Activated gamma-delta T cell (primary cell): ENCODE measurements around the gene XPO6.
"Not testable (repeated sequence)": the region's sequence is repeated elsewhere in the genome, so short reads cannot be mapped to it uniquely, and the experiment has no call there.

Experiments
- DNase-seq: peaks from one replicate; lab custom pipeline; 2025; lab: John Stamatoyannopoulos, UW
- total RNA-seq, 2 donors: gene quantifications; one replicate each; lab custom pipeline; 2026; lab: John Stamatoyannopoulos, UW

XPO6 gene
- 263 to 363 reads per million in 2 donors for total RNA-seq

GRCh38 chr16:28211758-28212531, at the start of gene XPO6:
TSS of gene XPO6 (minus strand) at chr16:28211965. CDS start at chr16:28211368, 597 bp downstream.
- peak; percentile 98 for DNase-seq

GRCh38 chr16:28260193-28260592, 48.4 kb upstream of the XPO6 start:
- no peak for DNase-seq

- DNase-seq, result no peak
These were observed 48.0 kb upstream of the XPO6 start for GRCh38 chr16:28259781-28260150.

GRCh38 chr16:28259091-28259780, 47.5 kb upstream of the XPO6 start:
- DNase-seq, result no peak

GRCh38 chr16:28258567-28258966, 46.8 kb upstream of the XPO6 start:
- DNase-seq, result no peak

GRCh38 chr16:28257256-28257655, 45.5 kb upstream of the XPO6 start:
- DNase-seq, result no peak

- DNase-seq, result no peak
These were observed 44.1 kb upstream of the XPO6 start for GRCh38 chr16:28255838-28256237.

GRCh38 chr16:28254158-28254557, 42.4 kb upstream of the XPO6 start:
- no peak for DNase-seq

- DNase-seq, result no peak
These were observed 39.2 kb upstream of the XPO6 start for GRCh38 chr16:28250999-28251398.

- DNase-seq, result not testable (repeated sequence)
These were observed 37.7 kb upstream of the XPO6 start for GRCh38 chr16:28249483-28249882.

GRCh38 chr16:28241924-28242323, 30.2 kb upstream of the XPO6 start:
- no peak for DNase-seq

GRCh38 chr16:28237754-28238357, 26.1 kb upstream of the XPO6 start:
- no peak for DNase-seq

GRCh38 chr16:28231763-28232162, 20.0 kb upstream of the XPO6 start:
- no peak for DNase-seq

GRCh38 chr16:28223909-28224308, 12.1 kb upstream of the XPO6 start:
- DNase-seq, result not testable (repeated sequence)

GRCh38 chr16:28219777-28220176, 8.0 kb upstream of the XPO6 start:
- DNase-seq, result not testable (repeated sequence)

- DNase-seq, result no peak
These were observed 7.5 kb upstream of the XPO6 start for GRCh38 chr16:28219282-28219681.

- DNase-seq, result no peak
These were observed 6.3 kb upstream of the XPO6 start for GRCh38 chr16:28218109-28218508.

- DNase-seq, result no peak
These were observed 5.6 kb upstream of the XPO6 start for GRCh38 chr16:28217326-28217725.

GRCh38 chr16:28213396-28213795, 1.6 kb upstream of the XPO6 start:
- no peak for DNase-seq

GRCh38 chr16:28212532-28212873, 738 bp upstream of the XPO6 start:
- DNase-seq, result no peak

GRCh38 chr16:28210979-28211588, 681 bp downstream of the XPO6 start:
- DNase-seq, result peak; percentile 46

- DNase-seq, result no peak
These were observed 1.5 kb downstream of the XPO6 start for GRCh38 chr16:28210264-28210663.

GRCh38 chr16:28208824-28209223, 2.9 kb downstream of the XPO6 start:
- DNase-seq, result no peak
